ENCODE measurements around the gene PCK1. TPM values are rescaled to one million over a fixed set of nuclear protein-coding genes. Genes with fewer than 3 reads are reported as not detected.

Gene PCK1
- total and polyA plus RNA-seq, 9 donors, result 0.30 to 133 (median 1.9) TPM

- intact Hi-C loops (cut with DNase I), result no loop called here
- WGBS, 3 donors, result 27 to 45% (median 32%) methylated on average over 8 of the region's 8 CpGs
- no peak overlapping the region for H3K4me3 ChIP-seq
- no peaks in the 10 kb centered on the region for H3K27me3 ChIP-seq
- no peaks in the 10 kb centered on the region for H3K36me3 ChIP-seq
- no peaks in the 10 kb centered on the region for H3K9me3 ChIP-seq
- TF ChIP-seq POLR2A (IDR thresholded peaks at IDR 0.05) (no peak), EP300 (IDR thresholded peaks at IDR 0.05) (no peak), CTCF (IDR thresholded peaks at IDR 0.05) (no peak)
- no peaks in the 10 kb centered on the region for H3K4me1 ChIP-seq (ENCODE audit: insufficient read depth)
- DNase-seq, result no peak
- H3K27ac ChIP-seq, result no peak overlapping the region
Measured at GRCh38 chr20:57570920-57571319, 10.0 kb downstream of the PCK1 start.

GRCh38 chr20:57571782-57572416 lies 11.0 kb downstream of the PCK1 start:
- Histone ChIP-seq H3K27me3 (no peaks in the 10 kb centered on the region), H3K4me1 (ENCODE audit: insufficient read depth) (no peaks in the 10 kb centered on the region), H3K27ac (no peak overlapping the region), H3K9me3 (no peaks in the 10 kb centered on the region), H3K4me3 (no peak overlapping the region), H3K36me3 (no peaks in the 10 kb centered on the region)
- 84 to 94% (median 92%) methylated on average over 3 of the region's 3 CpGs for WGBS, 3 donors
- intact Hi-C loops (cut with DNase I), result no loop called here
- TF ChIP-seq POLR2A (IDR thresholded peaks at IDR 0.05) (no peak), CTCF (IDR thresholded peaks at IDR 0.05) (no peak), EP300 (IDR thresholded peaks at IDR 0.05) (no peak)
- DNase-seq, result no peak

- DNase-seq, result no peak
- no peaks in the 10 kb centered on the region for H3K27me3 ChIP-seq
- intact Hi-C loops (cut with DNase I), result no loop called here
- H3K9me3 ChIP-seq, result no peaks in the 10 kb centered on the region
- TF ChIP-seq EP300 (IDR thresholded peaks at IDR 0.05), result no peak
- no peak for TF ChIP-seq CTCF (IDR thresholded peaks at IDR 0.05)
- TF ChIP-seq POLR2A (IDR thresholded peaks at IDR 0.05), result no peak
- H3K4me1 ChIP-seq (ENCODE audit: insufficient read depth), result no peaks in the 10 kb centered on the region
- H3K27ac ChIP-seq, result no peak overlapping the region
- no peaks in the 10 kb centered on the region for H3K36me3 ChIP-seq
- no peak overlapping the region for H3K4me3 ChIP-seq
- 43 to 50% (median 50%) methylated on average over 12 of the region's 12 CpGs for WGBS, 3 donors
Measured at GRCh38 chr20:57573242-57573641, 12.3 kb downstream of the PCK1 start.

GRCh38 chr20:57573894-57574293 lies 13.0 kb downstream of the PCK1 start:
- TF ChIP-seq EP300 (IDR thresholded peaks at IDR 0.05) (no peak), CTCF (IDR thresholded peaks at IDR 0.05) (no peak)
- Histone ChIP-seq H3K4me3 (no peak overlapping the region), H3K27ac (no peak overlapping the region), H3K27me3 (no peaks in the 10 kb centered on the region), H3K9me3 (no peaks in the 10 kb centered on the region), H3K4me1 (ENCODE audit: insufficient read depth) (no peaks in the 10 kb centered on the region), H3K36me3 (no peaks in the 10 kb centered on the region)
- intact Hi-C loops (cut with DNase I), result no loop called here
- DNase-seq, result no peak
- 40 to 68% (median 42%) methylated on average over 5 of the region's 5 CpGs for WGBS, 3 donors

Data from ovary (tissue), 9 donors.